HepG2 (cell line): ENCODE data around the gene CDH13. TPM values are rescaled to one million over a fixed set of nuclear protein-coding genes. Genes with fewer than 3 reads are reported as not detected.
A peak's percentile ranks its signal among the peaks of the same experiment; 100 is the strongest.

Source experiments
- ETV5 ChIP-seq: IDR thresholded peaks from 2 replicates; pipeline ENCODE4 v1.6.1; 2018; ENCODE audit warnings: missing biosample characterization, missing genetic modification reagents, inconsistent platforms, borderline replicate concordance
- KDM1A ChIP-seq: IDR thresholded peaks from 2 replicates; pipeline ENCODE4 v1.6.1; 2016; ENCODE audit warnings: missing compliant biosample characterization
- MTF2 ChIP-seq: sonication (generic); formaldehyde crosslinking; IDR thresholded peaks from 2 replicates; pipeline ENCODE4 v1.5.0; 2020; ENCODE audit warnings: missing genetic modification reagents, borderline replicate concordance
- SYNCRIP ChIP-seq: fragments of 200-400 bp; formaldehyde crosslinking; IDR thresholded peaks from 2 replicates; pipeline ENCODE4 v1.6.1; 2018; ENCODE audit warnings: mild to moderate bottlenecking, low read depth, low read length; ENCODE audit not compliant: insufficient read depth
- ZKSCAN8 ChIP-seq: IDR thresholded peaks from 2 replicates; pipeline ENCODE4 v1.6.1; 2016; ENCODE audit warnings: borderline replicate concordance, missing genetic modification reagents, missing compliant biosample characterization
- ZNF180 ChIP-seq: sonication (generic); formaldehyde crosslinking; IDR thresholded peaks from 2 replicates; pipeline ENCODE4 v1.4.0; 2020; ENCODE audit warnings: low read depth, missing genetic modification reagents, borderline replicate concordance
- ZNF235 ChIP-seq: sonication (generic); formaldehyde crosslinking; IDR thresholded peaks from 2 replicates; pipeline ENCODE4 v1.8.1; 2023; ENCODE audit warnings: mild to moderate bottlenecking, missing genetic modification reagents, borderline replicate concordance
- ZNF383 ChIP-seq: sonication (generic); formaldehyde crosslinking; IDR thresholded peaks from 2 replicates; pipeline ENCODE4 v1.4.0; 2020; ENCODE audit warnings: missing genetic modification reagents, mild to moderate bottlenecking, borderline replicate concordance
- ZNF547 ChIP-seq: sonication (generic); formaldehyde crosslinking; IDR thresholded peaks from 2 replicates; pipeline ENCODE4 v1.5.1; 2020; ENCODE audit warnings: mild to moderate bottlenecking, missing genetic modification reagents
- ZNF850 ChIP-seq: sonication (generic); formaldehyde crosslinking; conservative IDR thresholded peaks from 2 replicates; pipeline ENCODE4 v1.9.0; 2021; ENCODE audit warnings: mild to moderate bottlenecking, missing genetic modification reagents
- polyA plus RNA-seq, 8 experiments: library from polyadenylated mRNA; depleted of rRNA in 3 of 8; stranded (reverse) in 7 of 8; unstranded in 1 of 8; fragments of >200 nt; fragmentation: Illumina TruSeq in 4 of 8; extraction: Trizol in 4 of 8; gene quantifications; 2 replicates each; pipeline versions ENCODE4 v1.2.1 to v1.2.3, GENCODE V29; 2011 to 2016; ENCODE audit warnings: low read depth in 4 of 8, missing spikeins in 1 of 8, mixed read lengths in 1 of 8; ENCODE audit not compliant: insufficient read depth in 1 of 8
- total RNA-seq, 5 experiments: library from RNA; depleted of rRNA; stranded (reverse); fragments of >200 nt; fragmentation: Illumina TruSeq; extraction: Trizol; gene quantifications; 2 replicates each; pipeline ENCODE4 v1.2.3, GENCODE V29; 2016; ENCODE audit warnings: low read depth in 1 of 5
- TF ChIP-seq, protein P1 (sequence below): sonication (generic); formaldehyde crosslinking; IDR thresholded peaks from 2 replicates; pipeline ENCODE4 v1.9.0; 2021; ENCODE audit warnings: mild to moderate bottlenecking, missing genetic modification reagents
- TF ChIP-seq, protein P2 (sequence below): sonication (generic); formaldehyde crosslinking; IDR thresholded peaks from 2 replicates; pipeline ENCODE4 v1.4.0; 2020; ENCODE audit warnings: missing genetic modification reagents
- TF ChIP-seq, protein P3 (sequence below): sonication (generic); formaldehyde crosslinking; IDR thresholded peaks from 2 replicates; pipeline ENCODE4 v1.8.1; 2023; ENCODE audit warnings: missing genetic modification reagents, inconsistent platforms, borderline replicate concordance

The CDH13 gene
- total and polyA plus RNA-seq, 2 of the 13 experiments (the other 11 are each of a cell fraction or from before 2014, with no cell fraction given): not detected

DNA sequence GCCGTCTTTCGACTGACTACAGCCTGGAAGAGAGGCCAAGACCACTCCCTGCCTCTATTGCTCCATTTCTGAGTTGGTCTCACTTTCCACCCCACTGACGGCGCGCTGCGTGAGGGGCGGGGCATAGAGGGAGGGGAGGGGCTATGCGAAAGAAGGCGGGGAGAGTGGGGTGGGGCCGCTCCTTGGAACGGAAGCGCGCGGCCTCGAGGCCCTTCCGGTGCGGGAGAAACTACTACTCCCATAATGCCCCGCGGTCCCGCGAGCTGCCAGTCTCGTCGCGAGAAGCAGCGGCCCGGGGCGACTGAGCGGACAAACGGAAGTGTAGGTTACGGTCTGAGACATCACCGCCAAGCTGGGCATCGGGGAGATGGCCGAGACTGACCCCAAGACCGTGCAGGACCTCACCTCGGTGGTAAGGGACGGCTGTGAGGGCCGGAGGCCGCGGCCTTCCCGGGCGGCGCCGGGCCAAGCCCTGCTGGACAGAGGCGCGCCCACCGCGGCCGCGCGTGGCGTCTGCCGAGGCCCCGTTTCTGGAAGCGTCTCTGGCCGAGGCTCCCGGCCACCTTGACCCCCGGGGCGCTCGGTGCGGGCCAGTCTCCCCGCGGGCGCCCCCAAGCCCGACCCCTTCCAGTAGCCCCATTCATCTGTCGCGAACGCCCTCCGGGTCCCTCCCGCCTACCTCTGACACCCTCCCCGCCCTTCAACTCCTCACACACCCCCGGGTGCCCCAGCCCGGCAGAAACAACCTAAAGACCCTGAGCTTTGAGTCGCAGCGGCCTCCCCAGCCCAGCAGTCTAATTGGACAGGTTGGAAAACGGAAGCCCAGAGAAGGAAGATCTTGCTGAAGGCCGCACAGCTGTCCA is 1181.2 kb downstream of the CDH13 start, which contains the start of gene HSBP1 (continued):
- TF ChIP-seq ZNF180 (CRISPR knock-in tag) (0 out of 2 replicates have a peak, but pooled peaks have one; percentile 69), SYNCRIP (no peak), KDM1A (no peak), ZNF383 (CRISPR knock-in tag) (peak; percentile 86; the same call in 1 of the 2 replicates), ZNF850 (CRISPR knock-in tag) (no peak), ZNF235 (no peak; the same call in 1 of the 2 replicates), ETV5 (CRISPR knock-in tag) (peak; percentile 94), ZKSCAN8 (CRISPR knock-in tag) (no peak), MTF2 (CRISPR knock-in tag) (no peak), ZNF547 (CRISPR knock-in tag) (no peak; the same call in none of the 2 replicates)
- TF ChIP-seq, protein P1, sequence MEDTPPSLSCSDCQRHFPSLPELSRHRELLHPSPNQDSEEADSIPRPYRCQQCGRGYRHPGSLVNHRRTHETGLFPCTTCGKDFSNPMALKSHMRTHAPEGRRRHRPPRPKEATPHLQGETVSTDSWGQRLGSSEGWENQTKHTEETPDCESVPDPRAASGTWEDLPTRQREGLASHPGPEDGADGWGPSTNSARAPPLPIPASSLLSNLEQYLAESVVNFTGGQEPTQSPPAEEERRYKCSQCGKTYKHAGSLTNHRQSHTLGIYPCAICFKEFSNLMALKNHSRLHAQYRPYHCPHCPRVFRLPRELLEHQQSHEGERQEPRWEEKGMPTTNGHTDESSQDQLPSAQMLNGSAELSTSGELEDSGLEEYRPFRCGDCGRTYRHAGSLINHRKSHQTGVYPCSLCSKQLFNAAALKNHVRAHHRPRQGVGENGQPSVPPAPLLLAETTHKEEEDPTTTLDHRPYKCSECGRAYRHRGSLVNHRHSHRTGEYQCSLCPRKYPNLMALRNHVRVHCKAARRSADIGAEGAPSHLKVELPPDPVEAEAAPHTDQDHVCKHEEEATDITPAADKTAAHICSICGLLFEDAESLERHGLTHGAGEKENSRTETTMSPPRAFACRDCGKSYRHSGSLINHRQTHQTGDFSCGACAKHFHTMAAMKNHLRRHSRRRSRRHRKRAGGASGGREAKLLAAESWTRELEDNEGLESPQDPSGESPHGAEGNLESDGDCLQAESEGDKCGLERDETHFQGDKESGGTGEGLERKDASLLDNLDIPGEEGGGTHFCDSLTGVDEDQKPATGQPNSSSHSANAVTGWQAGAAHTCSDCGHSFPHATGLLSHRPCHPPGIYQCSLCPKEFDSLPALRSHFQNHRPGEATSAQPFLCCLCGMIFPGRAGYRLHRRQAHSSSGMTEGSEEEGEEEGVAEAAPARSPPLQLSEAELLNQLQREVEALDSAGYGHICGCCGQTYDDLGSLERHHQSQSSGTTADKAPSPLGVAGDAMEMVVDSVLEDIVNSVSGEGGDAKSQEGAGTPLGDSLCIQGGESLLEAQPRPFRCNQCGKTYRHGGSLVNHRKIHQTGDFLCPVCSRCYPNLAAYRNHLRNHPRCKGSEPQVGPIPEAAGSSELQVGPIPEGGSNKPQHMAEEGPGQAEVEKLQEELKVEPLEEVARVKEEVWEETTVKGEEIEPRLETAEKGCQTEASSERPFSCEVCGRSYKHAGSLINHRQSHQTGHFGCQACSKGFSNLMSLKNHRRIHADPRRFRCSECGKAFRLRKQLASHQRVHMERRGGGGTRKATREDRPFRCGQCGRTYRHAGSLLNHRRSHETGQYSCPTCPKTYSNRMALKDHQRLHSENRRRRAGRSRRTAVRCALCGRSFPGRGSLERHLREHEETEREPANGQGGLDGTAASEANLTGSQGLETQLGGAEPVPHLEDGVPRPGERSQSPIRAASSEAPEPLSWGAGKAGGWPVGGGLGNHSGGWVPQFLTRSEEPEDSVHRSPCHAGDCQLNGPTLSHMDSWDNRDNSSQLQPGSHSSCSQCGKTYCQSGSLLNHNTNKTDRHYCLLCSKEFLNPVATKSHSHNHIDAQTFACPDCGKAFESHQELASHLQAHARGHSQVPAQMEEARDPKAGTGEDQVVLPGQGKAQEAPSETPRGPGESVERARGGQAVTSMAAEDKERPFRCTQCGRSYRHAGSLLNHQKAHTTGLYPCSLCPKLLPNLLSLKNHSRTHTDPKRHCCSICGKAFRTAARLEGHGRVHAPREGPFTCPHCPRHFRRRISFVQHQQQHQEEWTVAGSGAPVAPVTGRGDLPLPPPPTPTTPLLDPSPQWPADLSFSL: no peak
- TF ChIP-seq, protein P2, sequence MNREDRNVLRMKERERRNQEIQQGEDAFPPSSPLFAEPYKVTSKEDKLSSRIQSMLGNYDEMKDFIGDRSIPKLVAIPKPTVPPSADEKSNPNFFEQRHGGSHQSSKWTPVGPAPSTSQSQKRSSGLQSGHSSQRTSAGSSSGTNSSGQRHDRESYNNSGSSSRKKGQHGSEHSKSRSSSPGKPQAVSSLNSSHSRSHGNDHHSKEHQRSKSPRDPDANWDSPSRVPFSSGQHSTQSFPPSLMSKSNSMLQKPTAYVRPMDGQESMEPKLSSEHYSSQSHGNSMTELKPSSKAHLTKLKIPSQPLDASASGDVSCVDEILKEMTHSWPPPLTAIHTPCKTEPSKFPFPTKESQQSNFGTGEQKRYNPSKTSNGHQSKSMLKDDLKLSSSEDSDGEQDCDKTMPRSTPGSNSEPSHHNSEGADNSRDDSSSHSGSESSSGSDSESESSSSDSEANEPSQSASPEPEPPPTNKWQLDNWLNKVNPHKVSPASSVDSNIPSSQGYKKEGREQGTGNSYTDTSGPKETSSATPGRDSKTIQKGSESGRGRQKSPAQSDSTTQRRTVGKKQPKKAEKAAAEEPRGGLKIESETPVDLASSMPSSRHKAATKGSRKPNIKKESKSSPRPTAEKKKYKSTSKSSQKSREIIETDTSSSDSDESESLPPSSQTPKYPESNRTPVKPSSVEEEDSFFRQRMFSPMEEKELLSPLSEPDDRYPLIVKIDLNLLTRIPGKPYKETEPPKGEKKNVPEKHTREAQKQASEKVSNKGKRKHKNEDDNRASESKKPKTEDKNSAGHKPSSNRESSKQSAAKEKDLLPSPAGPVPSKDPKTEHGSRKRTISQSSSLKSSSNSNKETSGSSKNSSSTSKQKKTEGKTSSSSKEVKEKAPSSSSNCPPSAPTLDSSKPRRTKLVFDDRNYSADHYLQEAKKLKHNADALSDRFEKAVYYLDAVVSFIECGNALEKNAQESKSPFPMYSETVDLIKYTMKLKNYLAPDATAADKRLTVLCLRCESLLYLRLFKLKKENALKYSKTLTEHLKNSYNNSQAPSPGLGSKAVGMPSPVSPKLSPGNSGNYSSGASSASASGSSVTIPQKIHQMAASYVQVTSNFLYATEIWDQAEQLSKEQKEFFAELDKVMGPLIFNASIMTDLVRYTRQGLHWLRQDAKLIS (CRISPR knock-in tag): no peak
- TF ChIP-seq, protein P3, sequence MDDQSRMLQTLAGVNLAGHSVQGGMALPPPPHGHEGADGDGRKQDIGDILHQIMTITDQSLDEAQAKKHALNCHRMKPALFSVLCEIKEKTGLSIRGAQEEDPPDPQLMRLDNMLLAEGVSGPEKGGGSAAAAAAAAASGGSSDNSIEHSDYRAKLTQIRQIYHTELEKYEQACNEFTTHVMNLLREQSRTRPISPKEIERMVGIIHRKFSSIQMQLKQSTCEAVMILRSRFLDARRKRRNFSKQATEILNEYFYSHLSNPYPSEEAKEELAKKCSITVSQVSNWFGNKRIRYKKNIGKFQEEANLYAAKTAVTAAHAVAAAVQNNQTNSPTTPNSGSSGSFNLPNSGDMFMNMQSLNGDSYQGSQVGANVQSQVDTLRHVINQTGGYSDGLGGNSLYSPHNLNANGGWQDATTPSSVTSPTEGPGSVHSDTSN (CRISPR knock-in tag): no peak; the same call in 1 of the 2 replicates
